H1 (cell line): ENCODE results near the gene USP20. TPM values are rescaled to one million over a fixed set of nuclear protein-coding genes. Genes with fewer than 3 reads are reported as not detected.

Experiments used
- CTCF ChIA-PET: fragments of 300-600 bp; sonication (Branson Sonifier 250); formaldehyde crosslinking; loops from one replicate; lab custom pipeline; 2021; ENCODE audit not compliant: partially characterized antibody; lab: Charles Lee
- POLR2A ChIA-PET: fragments of 300-600 bp; sonication (Branson Sonifier 250); formaldehyde crosslinking; loops from one replicate; lab custom pipeline; 2021; ENCODE audit warnings: inconsistent platforms; ENCODE audit not compliant: partially characterized antibody; lab: Charles Lee
- DNase-seq, 2 experiments: peaks; one replicate each; pipeline versions ENCODE4 v3.0.0 to v3.0.0-alpha.2; 2010 to 2022; ENCODE audit warnings: low spot score in 2 of 2, low read depth in 1 of 2, mixed read lengths in 1 of 2
- FAIRE-seq: peaks from 2 replicates; lab custom pipeline; 2011; peaks lifted over from hg19 to GRCh38; lab: Jason Lieb, UNC
- H2AFZ ChIP-seq: 2 replicates; pipeline ENCODE4 v1.8.1; 2012; ENCODE audit warnings: low read length, inconsistent platforms
- H2AK5ac ChIP-seq: 2 replicates; pipeline ENCODE4 v1.6.1; 2013; ENCODE audit warnings: low read depth, low read length
- H2BK120ac ChIP-seq: replicated peaks from 2 replicates; pipeline ENCODE3; 2013; ENCODE audit warnings: low read depth, low read length, inconsistent platforms
- H2BK12ac ChIP-seq: 2 replicates; pipeline ENCODE4 v1.6.1; 2013; ENCODE audit warnings: low read depth, low read length
- H2BK15ac ChIP-seq: 2 replicates; pipeline ENCODE4 v1.6.1; 2013; ENCODE audit warnings: low read length
- H2BK20ac ChIP-seq: 2 replicates; pipeline ENCODE4 v1.6.1; 2013; ENCODE audit warnings: low read length
- H2BK5ac ChIP-seq: 2 replicates; pipeline ENCODE4 v1.6.1; 2013; ENCODE audit warnings: low read depth, low read length
- H3K14ac ChIP-seq: 2 replicates; pipeline ENCODE4 v1.6.1; 2013; ENCODE audit warnings: inconsistent platforms; ENCODE audit not compliant: insufficient read length
- H3K18ac ChIP-seq: 2 replicates; pipeline ENCODE4 v1.6.1; 2013; ENCODE audit warnings: low read length; ENCODE audit errors: extremely low read depth
- H3K23ac ChIP-seq: 2 replicates; pipeline ENCODE4 v1.6.1; 2013; ENCODE audit warnings: inconsistent platforms; ENCODE audit not compliant: insufficient read length
- H3K23me2 ChIP-seq: 2 replicates; pipeline ENCODE4 v1.6.1; 2013; ENCODE audit warnings: low read depth, low read length
- H3K27ac ChIP-seq: 2 replicates; pipeline ENCODE4 v1.6.1; 2011; ENCODE audit warnings: low read depth, low read length, inconsistent platforms
- H3K27me3 ChIP-seq, 4 experiments: replicated peaks in 1 of 4; 1 replicate in 1 of 4; 2 replicates in 3 of 4; pipeline versions ENCODE4 v1.6.1 to v1.8.1; 2011 to 2013; ENCODE audit warnings: low read length in 3 of 4, mild to moderate bottlenecking in 3 of 4, inconsistent platforms in 2 of 4, mixed read lengths in 2 of 4, moderate library complexity in 1 of 4; ENCODE audit not compliant: control insufficient read depth in 3 of 4, insufficient read depth in 3 of 4; ENCODE audit errors: extremely low read depth in 1 of 4
- H3K36me3 ChIP-seq, 4 experiments: 2 replicates each; pipeline versions ENCODE4 v1.6.1 to v1.8.1; 2011 to 2013; ENCODE audit warnings: mild to moderate bottlenecking in 4 of 4, low read length in 3 of 4, moderate library complexity in 2 of 4, control low read depth in 1 of 4, inconsistent platforms in 1 of 4; ENCODE audit not compliant: insufficient read depth in 4 of 4, control insufficient read depth in 2 of 4
- H3K4ac ChIP-seq: replicated peaks from 2 replicates; pipeline ENCODE3; 2013; ENCODE audit warnings: low read length, low read depth, mixed read lengths, inconsistent platforms; ENCODE audit not compliant: insufficient read length
- H3K4me1 ChIP-seq, 4 experiments: replicated peaks in 1 of 4; 1 replicate in 1 of 4; 2 replicates in 3 of 4; pipeline versions ENCODE4 v1.6.1 to v1.8.1; 2011 to 2013; ENCODE audit warnings: low read length in 3 of 4, inconsistent platforms in 2 of 4, mixed read lengths in 1 of 4; ENCODE audit not compliant: insufficient read depth in 4 of 4, control insufficient read depth in 3 of 4
- H3K4me2 ChIP-seq, 2 experiments: 2 replicates each; pipeline versions ENCODE4 v1.6.1 to v1.8.1; 2011 to 2013; ENCODE audit warnings: low read depth in 2 of 2, low read length in 2 of 2, control low read depth in 1 of 2, inconsistent platforms in 1 of 2, mild to moderate bottlenecking in 1 of 2; ENCODE audit not compliant: insufficient read depth in 1 of 2
- H3K4me3 ChIP-seq, 4 experiments: fragments of 200-600, 300-600 bp in 1 of 4; sonication (generic), shearing (Covaris generic), sonication (Bioruptor Twin) in 1 of 4; 2 replicates each; pipeline versions ENCODE4 v1.5.1 to v1.8.1; 2011 to 2016; ENCODE audit warnings: low read length in 4 of 4, low read depth in 3 of 4, control low read depth in 2 of 4, inconsistent platforms in 2 of 4, mild to moderate bottlenecking in 2 of 4, mixed read lengths in 1 of 4, moderate library complexity in 1 of 4; ENCODE audit not compliant: insufficient read depth in 2 of 4; ENCODE audit errors: extremely low read depth in 1 of 4
- H3K56ac ChIP-seq: replicated peaks from 2 replicates; pipeline ENCODE3; 2013; ENCODE audit warnings: low read depth, mild to moderate bottlenecking, mixed read lengths, low read length, inconsistent platforms; ENCODE audit not compliant: insufficient read length
- H3K79me1 ChIP-seq: 2 replicates; pipeline ENCODE4 v1.6.1; 2013; ENCODE audit warnings: low read depth, low read length, control low read depth
- H3K79me2 ChIP-seq, 2 experiments: 2 replicates each; pipeline versions ENCODE4 v1.6.1 to v1.8.1; 2012 to 2013; ENCODE audit warnings: low read length in 2 of 2, mild to moderate bottlenecking in 2 of 2, inconsistent platforms in 1 of 2; ENCODE audit not compliant: insufficient read depth in 2 of 2, control insufficient read depth in 1 of 2
- H3K9ac ChIP-seq, 4 experiments: replicated peaks in 1 of 4; 1 replicate in 1 of 4; 2 replicates in 3 of 4; pipeline versions ENCODE4 v1.6.1 to v1.8.1; 2011 to 2013; ENCODE audit warnings: low read depth in 3 of 4, low read length in 3 of 4, control low read depth in 2 of 4, mild to moderate bottlenecking in 2 of 4, moderate library complexity in 2 of 4, inconsistent platforms in 1 of 4; ENCODE audit errors: extremely low read depth in 1 of 4
- H3K9me3 ChIP-seq, 2 experiments: 2 replicates each; pipeline versions ENCODE4 v1.6.1 to v1.8.1; 2012 to 2013; ENCODE audit warnings: mild to moderate bottlenecking in 2 of 2, moderate library complexity in 2 of 2, control low read depth in 1 of 2, inconsistent platforms in 1 of 2, low read depth in 1 of 2, low read length in 1 of 2, mixed read lengths in 1 of 2; ENCODE audit not compliant: insufficient read depth in 2 of 2
- H4K20me1 ChIP-seq, 2 experiments: replicated peaks in 1 of 2; 2 replicates each; pipeline versions ENCODE3 to v1.8.1; 2011 to 2013; ENCODE audit warnings: inconsistent platforms in 2 of 2, low read length in 2 of 2, mild to moderate bottlenecking in 1 of 2; ENCODE audit not compliant: insufficient read depth in 2 of 2, control insufficient read depth in 1 of 2
- H4K5ac ChIP-seq: 2 replicates; pipeline ENCODE4 v1.6.1; 2013; ENCODE audit warnings: low read length, low read depth, mixed read lengths, inconsistent platforms; ENCODE audit not compliant: insufficient read length
- H4K8ac ChIP-seq: 2 replicates; pipeline ENCODE4 v1.8.0; 2013; ENCODE audit warnings: mild to moderate bottlenecking, moderate library complexity, low read length, inconsistent platforms; ENCODE audit not compliant: insufficient read depth; ENCODE audit errors: extremely low read depth
- H4K91ac ChIP-seq: replicated peaks from 2 replicates; pipeline ENCODE3; 2013; ENCODE audit warnings: low read length, mixed read lengths, inconsistent platforms; ENCODE audit not compliant: insufficient read length
- BRCA1 ChIP-seq: IDR thresholded peaks from 2 replicates; pipeline ENCODE4 v1.6.1; 2012; ENCODE audit warnings: low read depth, low read length, improper control_type of control experiment
- CHD1 ChIP-seq: IDR thresholded peaks from 2 replicates; pipeline ENCODE4 v1.6.1; 2012; ENCODE audit warnings: low read depth, low read length, improper control_type of control experiment
- CREB1 ChIP-seq: IDR thresholded peaks from 2 replicates; pipeline ENCODE4 v1.6.1; 2012; ENCODE audit warnings: inconsistent platforms
- EP300 ChIP-seq, 2 experiments: IDR thresholded peaks; 1 replicate in 1 of 2; 2 replicates in 1 of 2; pipeline ENCODE4 v1.6.1; 2011 to 2012; ENCODE audit warnings: low read depth in 2 of 2, low read length in 2 of 2, mild to moderate bottlenecking in 2 of 2, borderline replicate concordance in 1 of 2, inconsistent platforms in 1 of 2, moderate library complexity in 1 of 2
- GABPA ChIP-seq: IDR thresholded peaks from 2 replicates; pipeline ENCODE4 v1.6.1; 2011; ENCODE audit warnings: mild to moderate bottlenecking, low read length, moderate library complexity, borderline replicate concordance; ENCODE audit not compliant: insufficient read depth
- HDAC6 ChIP-seq: IDR thresholded peaks from one replicate; pipeline ENCODE4 v1.7.1; 2012; ENCODE audit warnings: low read depth, mild to moderate bottlenecking, inconsistent platforms, low read length, moderate library complexity
- MAFK ChIP-seq: IDR thresholded peaks from 2 replicates; pipeline ENCODE4 v1.6.1; 2012; ENCODE audit warnings: low read depth, mild to moderate bottlenecking, improper control_type of control experiment, low read length
- MAX ChIP-seq: IDR thresholded peaks from 2 replicates; pipeline ENCODE4 v1.6.1; 2012; ENCODE audit warnings: inconsistent platforms
- POU5F1 ChIP-seq: IDR thresholded peaks from 2 replicates; pipeline ENCODE4 v1.6.1; 2011; ENCODE audit warnings: low read depth, mild to moderate bottlenecking, low read length, moderate library complexity
- RNF2 ChIP-seq: fragments of 200-900, 300-1000 bp; sonication (generic); IDR thresholded peaks from 2 replicates; pipeline ENCODE4 v1.7.1; 2016; ENCODE audit warnings: borderline replicate concordance, low read depth, mild to moderate bottlenecking, antibody characterized with exemption, low read length; ENCODE audit not compliant: poor library complexity, severe bottlenecking; ENCODE audit errors: missing control alignments
- RXRA ChIP-seq: IDR thresholded peaks from 2 replicates; pipeline ENCODE4 v1.6.1; 2011; ENCODE audit warnings: low read depth, mild to moderate bottlenecking, low read length, moderate library complexity; ENCODE audit not compliant: insufficient read depth
- TAF7 ChIP-seq: optimal IDR thresholded peaks from 2 replicates; pipeline ENCODE3; 2011; ENCODE audit warnings: low read depth, mild to moderate bottlenecking, inconsistent platforms, low read length, moderate library complexity, borderline replicate concordance
- TBP ChIP-seq: IDR thresholded peaks from 2 replicates; pipeline ENCODE4 v1.6.1; 2011; ENCODE audit warnings: low read depth, low read length, improper control_type of control experiment
- TCF12 ChIP-seq: IDR thresholded peaks from 2 replicates; pipeline ENCODE4 v1.6.1; 2011; ENCODE audit warnings: low read depth, mild to moderate bottlenecking, low read length
- WGBS, 2 experiments: shearing (Covaris generic) in 1 of 2; methylation state at CpG; one replicate each; pipeline versions ENCODE4 v1.1.6 to v1.1.7; 2013 to 2015; ENCODE audit warnings: low lambda C conversion rate in 2 of 2, mixed read lengths in 2 of 2, inconsistent platforms in 1 of 2, low coverage in 1 of 2, missing lambda C conversion rate in 1 of 2; ENCODE audit not compliant: insufficient replicate concordance in 2 of 2, insufficient coverage in 1 of 2, insufficient read length in 1 of 2; ENCODE audit errors: extremely low coverage in 1 of 2, missing lambda C conversion rate in 1 of 2; 5-methylcytosine and 5-hydroxymethylcytosine counted together
- polyA plus RNA-seq, 7 experiments: library from polyadenylated mRNA; depleted of rRNA in 3 of 7; stranded (reverse) in 5 of 7; unstranded in 2 of 7; fragments of >200 nt in 5 of 7; fragments of 200-250 nt in 2 of 7; gene quantifications; 1 replicate in 5 of 7; 2 replicates in 1 of 7; 4 replicates in 1 of 7; pipeline versions ENCODE4 v1.2.1 to v1.2.3, GENCODE V29; 2011 to 2013; ENCODE audit warnings: missing spikeins in 2 of 7, mixed read lengths in 2 of 7
- total RNA-seq: library from RNA; stranded (reverse); fragmentation: NEBNext Ultra II Directional; extraction: Animal tissue kit (Norgen Biotek cat#: 25700); gene quantifications from 2 replicates; pipeline ENCODE4 v1.2.1, GENCODE V29; 2021

USP20 gene
- total and polyA plus RNA-seq, 2 of the 8 experiments (the other 6 are each of a cell fraction or from before 2014, with no cell fraction given) = 13.4 to 23.0 TPM

GRCh38 chr9:129907201-129907600 lies 71.9 kb downstream of the USP20 start:
- no peak overlapping the region for H2BK120ac ChIP-seq
- peaks cover 0 to 2% of the 10 kb centered on the region in 2 experiments for H4K20me1 ChIP-seq
- no peak overlapping the region for H3K4me3 ChIP-seq
- no peak overlapping the region for H3K4me2 ChIP-seq
- H3K9ac ChIP-seq = no peak overlapping the region
- no peak overlapping the region for H2BK5ac ChIP-seq
- no peak overlapping the region for H3K56ac ChIP-seq
- peaks cover 0 to 4% (median 0%) of the 10 kb centered on the region in 4 experiments; a peak in 1 of 8 replicates for H3K36me3 ChIP-seq
- no peaks in the 10 kb centered on the region for H3K23me2 ChIP-seq
- no peak overlapping the region for H3K14ac ChIP-seq
- H3K9me3 ChIP-seq = no peaks in the 10 kb centered on the region
- no peak overlapping the region for H2AK5ac ChIP-seq
- peaks cover 2 to 8% (median 6%) of the 10 kb centered on the region in 4 experiments; a peak in 4 of 7 replicates for H3K4me1 ChIP-seq
- WGBS, 2 experiments = 95% methylated on average over 4 of the region's 4 CpGs; no CpG with 5 or more reads in 1 of the 2 experiments
- H2BK15ac ChIP-seq = no peak overlapping the region
- H2BK12ac ChIP-seq = no peak overlapping the region
- no peaks in the 10 kb centered on the region for H3K79me1 ChIP-seq
- FAIRE-seq (no peak), DNase-seq (no peak)
- no peak overlapping the region for H3K27ac ChIP-seq
- ChIA-PET POLR2A (no interaction called here), CTCF (interaction anchor here (0.7 kb wide), 2 partner anchors 194 to 1154 kb away, joined by 3 read pairs; no protein-coding TSS in a partner anchor)
- H4K8ac ChIP-seq = no peak overlapping the region
- no peak overlapping the region for H4K5ac ChIP-seq
- H3K27me3 ChIP-seq = no peaks in the 10 kb centered on the region
- H2AFZ ChIP-seq = no peak overlapping the region
- no peak overlapping the region for H2BK20ac ChIP-seq
- H3K79me2 ChIP-seq = no peaks in the 10 kb centered on the region
- H4K91ac ChIP-seq = no peak overlapping the region
- no peak overlapping the region for H3K18ac ChIP-seq
- no peak overlapping the region for H3K4ac ChIP-seq
- H3K23ac ChIP-seq = no peak overlapping the region
- no peak for TF ChIP-seq HDAC6
- TF ChIP-seq POU5F1 = no peak
- no peak for TF ChIP-seq CREB1
- TF ChIP-seq GABPA = no peak
- no peak for TF ChIP-seq BRCA1
- no peak for TF ChIP-seq MAX
- no peak for TF ChIP-seq TAF7
- TF ChIP-seq MAFK = no peak
- no peak for TF ChIP-seq CHD1
- TF ChIP-seq RXRA = no peak
- TF ChIP-seq EP300 (IDR thresholded peaks at IDR 0.05; ENCODE audit: borderline replicate concordance in 1 of 2, low read depth in 2 of 2, low read length in 2 of 2) = no peak
- TF ChIP-seq TCF12 = no peak
- no peak for TF ChIP-seq RNF2
- no peak for TF ChIP-seq TBP
